ENCODE results near the gene ARSG.
"Not testable (repeated sequence)": the region's sequence is repeated elsewhere in the genome, so short reads cannot be mapped to it uniquely, and the experiment has no call there.

Gene ARSG

DNA sequence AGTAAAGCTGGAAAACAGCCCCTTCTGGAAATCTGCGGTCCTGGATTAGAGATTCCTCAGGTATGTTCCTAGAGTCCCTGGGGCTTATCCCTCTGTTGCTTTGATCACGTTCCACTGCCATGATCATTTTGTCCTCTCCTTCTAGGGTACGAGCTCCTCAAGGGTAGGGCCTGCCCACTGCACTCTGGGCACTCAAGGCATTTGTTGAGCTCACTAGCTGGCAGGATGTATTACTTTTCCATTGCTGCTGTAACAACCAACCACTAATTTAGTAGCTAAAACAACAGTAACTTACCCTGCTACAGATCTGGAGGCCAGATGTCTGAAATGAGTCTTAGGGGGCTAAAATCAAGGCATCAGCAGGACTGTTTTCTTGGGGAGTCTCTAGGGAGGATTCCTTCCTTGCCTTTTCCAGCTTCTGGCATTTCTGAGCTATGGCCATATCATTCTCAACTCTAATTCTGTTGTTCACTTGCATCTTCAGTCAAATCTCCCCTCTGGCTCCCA lies 65.7 kb downstream of the ARSG start:
- H3K27ac ChIP-seq = no peak overlapping the region
- TF ChIP-seq, protein P1, sequence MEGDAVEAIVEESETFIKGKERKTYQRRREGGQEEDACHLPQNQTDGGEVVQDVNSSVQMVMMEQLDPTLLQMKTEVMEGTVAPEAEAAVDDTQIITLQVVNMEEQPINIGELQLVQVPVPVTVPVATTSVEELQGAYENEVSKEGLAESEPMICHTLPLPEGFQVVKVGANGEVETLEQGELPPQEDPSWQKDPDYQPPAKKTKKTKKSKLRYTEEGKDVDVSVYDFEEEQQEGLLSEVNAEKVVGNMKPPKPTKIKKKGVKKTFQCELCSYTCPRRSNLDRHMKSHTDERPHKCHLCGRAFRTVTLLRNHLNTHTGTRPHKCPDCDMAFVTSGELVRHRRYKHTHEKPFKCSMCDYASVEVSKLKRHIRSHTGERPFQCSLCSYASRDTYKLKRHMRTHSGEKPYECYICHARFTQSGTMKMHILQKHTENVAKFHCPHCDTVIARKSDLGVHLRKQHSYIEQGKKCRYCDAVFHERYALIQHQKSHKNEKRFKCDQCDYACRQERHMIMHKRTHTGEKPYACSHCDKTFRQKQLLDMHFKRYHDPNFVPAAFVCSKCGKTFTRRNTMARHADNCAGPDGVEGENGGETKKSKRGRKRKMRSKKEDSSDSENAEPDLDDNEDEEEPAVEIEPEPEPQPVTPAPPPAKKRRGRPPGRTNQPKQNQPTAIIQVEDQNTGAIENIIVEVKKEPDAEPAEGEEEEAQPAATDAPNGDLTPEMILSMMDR (conservative IDR thresholded peaks at IDR 0.05) = no peak
- no peak for TF ChIP-seq ZFX (IDR thresholded peaks at IDR 0.05)

DNA sequence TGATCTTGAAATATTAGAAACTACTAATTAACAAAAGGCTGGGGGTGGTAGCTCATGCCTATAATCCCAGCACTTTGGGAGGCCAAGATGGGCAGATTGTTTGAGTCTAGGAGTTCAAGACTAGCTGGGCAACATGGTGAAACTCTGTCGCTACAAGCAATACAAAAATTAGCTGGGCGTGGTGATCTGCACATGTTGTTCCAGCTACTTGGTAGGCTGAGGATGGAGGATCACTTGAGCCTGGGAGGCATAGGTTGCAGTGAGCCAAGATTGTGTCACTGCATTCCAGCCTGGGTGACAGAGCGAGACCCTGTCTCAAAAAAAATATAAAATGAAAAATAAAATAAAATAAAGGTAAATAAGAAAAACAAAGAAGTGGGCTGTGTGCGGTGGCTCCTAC lies 66.6 kb downstream of the ARSG start:
- H3K27ac ChIP-seq = no peak overlapping the region
- TF ChIP-seq ZFX (IDR thresholded peaks at IDR 0.05) = no peak
- TF ChIP-seq, protein P1 (conservative IDR thresholded peaks at IDR 0.05) = no peak

DNA sequence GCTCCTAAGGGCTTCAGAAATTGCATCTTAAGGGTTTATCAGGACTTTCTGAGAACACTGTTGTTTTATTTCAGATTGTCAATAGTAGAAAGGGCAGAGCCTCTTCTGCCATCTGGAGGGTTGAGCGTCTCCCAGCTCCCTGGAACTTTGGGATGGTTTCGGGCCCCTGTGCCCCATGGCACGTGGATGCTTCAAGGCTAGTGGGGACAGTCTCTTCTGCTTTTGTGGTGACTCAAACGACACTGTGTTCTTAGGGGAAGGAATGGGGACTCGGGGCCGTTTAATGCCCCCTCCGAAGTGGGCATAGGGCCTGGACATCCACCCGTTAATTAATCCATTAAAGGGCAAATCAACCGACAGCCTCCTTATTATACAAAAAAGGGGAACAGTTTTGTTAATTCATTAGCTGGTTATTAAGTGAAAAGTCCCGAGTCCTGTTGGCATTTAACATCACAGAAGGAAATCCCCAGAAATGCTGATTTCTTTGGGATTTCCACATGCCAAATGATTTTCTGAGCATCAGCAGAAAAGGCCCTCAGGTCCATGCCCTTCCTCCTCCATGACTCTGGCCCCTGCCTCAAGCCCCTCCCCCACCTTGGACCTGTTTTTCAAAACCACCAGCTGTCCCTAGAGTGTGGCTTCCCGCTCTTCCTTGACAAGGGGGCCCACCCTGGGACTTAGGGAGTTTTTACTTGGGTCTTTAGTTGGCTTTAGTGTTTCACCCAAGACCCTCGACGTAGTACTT lies 68.7 kb downstream of the ARSG start:
- H3K27ac ChIP-seq = no peak overlapping the region
- TF ChIP-seq ZFX (IDR thresholded peaks at IDR 0.05) = no peak
- TF ChIP-seq, protein P1 (conservative IDR thresholded peaks at IDR 0.05) = no peak

DNA sequence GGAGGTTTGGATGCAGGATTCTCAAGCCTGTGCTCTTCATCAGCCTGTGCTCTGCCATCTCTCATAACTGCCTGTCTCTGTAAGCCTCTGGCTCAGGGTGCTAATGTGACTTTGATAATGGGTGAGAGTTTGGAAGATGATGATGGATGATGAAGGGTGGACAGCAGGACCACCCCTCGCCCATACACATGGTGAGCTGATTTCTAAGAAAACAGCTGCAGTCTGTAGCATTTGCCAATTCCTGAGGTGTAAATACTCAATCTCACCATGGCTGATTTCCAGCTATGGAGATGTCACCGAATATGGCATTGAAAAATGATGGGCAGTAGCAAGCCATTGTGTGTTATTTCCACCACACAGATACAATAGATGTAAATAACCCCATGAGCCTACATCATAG lies 74.2 kb downstream of the ARSG start:
- TF ChIP-seq, protein P1 (conservative IDR thresholded peaks at IDR 0.05) = no peak
- no peak for TF ChIP-seq ZFX (IDR thresholded peaks at IDR 0.05)
- no peak overlapping the region for H3K27ac ChIP-seq

DNA sequence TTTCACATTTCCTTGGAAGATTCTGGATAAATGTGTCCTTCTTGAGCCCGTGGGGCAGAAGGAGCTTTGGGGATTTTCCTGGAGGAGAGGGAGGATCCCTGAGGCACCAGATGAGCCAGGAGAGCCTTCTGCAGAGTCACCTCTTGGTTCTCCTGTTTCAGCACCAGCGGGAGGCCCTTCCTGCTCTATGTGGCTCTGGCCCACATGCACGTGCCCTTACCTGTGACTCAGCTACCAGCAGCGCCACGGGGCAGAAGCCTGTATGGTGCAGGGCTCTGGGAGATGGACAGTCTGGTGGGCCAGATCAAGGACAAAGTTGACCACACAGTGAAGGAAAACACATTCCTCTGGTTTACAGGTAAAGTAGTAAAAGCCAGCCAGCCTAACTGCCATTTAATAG lies 77.1 kb downstream of the ARSG start:
- TF ChIP-seq, protein P1 (conservative IDR thresholded peaks at IDR 0.05) = no peak
- TF ChIP-seq ZFX (IDR thresholded peaks at IDR 0.05) = no peak
- H3K27ac ChIP-seq = no peak overlapping the region

DNA sequence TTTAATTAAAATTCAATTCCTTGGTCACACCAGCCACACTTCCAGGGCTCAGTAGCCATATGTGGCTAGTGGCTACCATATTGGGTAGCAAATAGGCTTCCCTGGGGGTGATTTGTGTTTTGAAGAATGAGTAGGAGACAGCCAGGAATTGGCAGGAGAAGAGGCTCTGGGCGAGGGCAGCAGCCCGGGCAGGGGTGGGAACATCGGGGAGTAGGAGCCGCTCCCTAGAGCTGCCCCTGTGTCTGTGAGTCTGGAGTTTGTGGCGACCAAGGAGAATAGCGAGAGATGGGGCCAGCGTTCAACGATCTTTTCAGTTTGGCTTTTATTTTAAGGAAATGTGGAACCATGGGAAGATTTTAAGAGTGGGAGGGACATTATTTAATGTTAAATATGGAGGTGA lies 84.3 kb downstream of the ARSG start:
- TF ChIP-seq ZFX (IDR thresholded peaks at IDR 0.05) = no peak
- TF ChIP-seq, protein P1 (conservative IDR thresholded peaks at IDR 0.05) = no peak
- H3K27ac ChIP-seq = no peak overlapping the region

DNA sequence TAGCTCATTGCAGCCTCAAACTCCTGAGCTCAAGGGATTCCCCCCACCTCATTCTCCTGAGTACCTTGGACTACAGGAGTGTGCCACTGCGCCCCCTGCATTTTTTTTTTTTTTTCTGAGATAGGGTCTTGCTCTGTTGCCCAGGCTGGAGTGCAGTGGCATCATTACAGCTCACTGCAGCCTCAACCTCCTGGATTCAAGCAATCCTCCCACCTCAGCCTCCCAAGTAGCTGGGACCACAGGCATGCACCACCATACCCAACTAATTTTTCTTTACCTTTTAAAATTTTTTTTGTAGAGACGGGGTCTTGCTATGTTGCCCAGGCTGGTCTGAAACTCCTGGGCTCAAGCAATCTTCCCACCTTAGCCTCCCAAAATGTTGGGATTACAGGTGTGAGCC lies 84.9 kb downstream of the ARSG start:
- not testable (repeated sequence) for H3K27ac ChIP-seq

DNA sequence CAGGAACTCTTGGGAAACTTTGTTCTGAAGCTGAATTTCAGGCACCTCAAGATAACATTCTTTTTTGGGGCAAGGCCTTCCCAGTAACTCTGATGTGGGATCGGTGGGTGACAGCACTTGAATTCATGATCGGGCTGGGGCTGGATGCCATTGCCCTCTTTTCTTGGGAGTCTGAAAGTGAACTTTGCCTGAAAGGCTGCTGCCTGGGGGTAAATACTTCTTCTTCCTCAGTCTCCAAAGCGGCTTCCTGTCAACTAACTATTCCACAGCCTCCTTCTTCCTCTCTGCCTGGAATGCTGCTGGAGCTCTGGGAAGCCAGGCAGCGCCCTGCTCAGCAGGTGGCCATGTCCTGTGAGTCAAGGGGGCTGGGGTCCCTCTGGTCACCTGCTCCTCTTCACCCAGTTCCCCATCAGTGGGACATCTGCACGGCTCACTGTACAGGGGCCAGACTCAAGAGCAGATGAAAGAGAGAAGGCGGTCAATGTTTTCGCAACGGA lies 86.5 kb downstream of the ARSG start:
- peak overlapping the region; percentile 99 for H3K27ac ChIP-seq
- TF ChIP-seq, protein P1 (conservative IDR thresholded peaks at IDR 0.05) = no peak
- TF ChIP-seq ZFX (IDR thresholded peaks at IDR 0.05) = no peak

Measured in C4-2B (cell line).